ENCODE data around the gene PNKD. TPM values are rescaled to one million over a fixed set of nuclear protein-coding genes. Genes with fewer than 3 reads are reported as not detected.

Gene PNKD
- total RNA-seq, 1 donor from 2014 or later: 40.3 TPM

- no peaks in the 10 kb centered on the region for H3K27me3 Mint-ChIP-seq (ENCODE audit: low read depth)
- no peak for DNase-seq (ENCODE audit: low read depth, low spot score)
- H3K9me3 Mint-ChIP-seq: no peaks in the 10 kb centered on the region
- no peak overlapping the region for H3K27ac Mint-ChIP-seq (ENCODE audit: unreplicated experiment)
- TF ChIP-seq CTCF (conservative IDR thresholded peaks at IDR 0.05): no peak
- H3K4me1 Mint-ChIP-seq: peaks cover 19% of the 10 kb centered on the region
- H3K36me3 Mint-ChIP-seq (ENCODE audit: low read depth): peaks cover 7% of the 10 kb centered on the region
- H3K4me3 Mint-ChIP-seq: peak overlapping the region; percentile 60
These were observed 6.3 kb upstream of the PNKD start for GRCh38 chr2:218263817-218264641.

GRCh38 chr2:218264773-218265561, 5.4 kb upstream of the PNKD start:
- Mint-ChIP-seq H3K27ac (ENCODE audit: unreplicated experiment) (no peak overlapping the region), H3K27me3 (ENCODE audit: low read depth) (no peaks in the 10 kb centered on the region), H3K9me3 (no peaks in the 10 kb centered on the region), H3K4me1 (peaks cover 26% of the 10 kb centered on the region), H3K36me3 (ENCODE audit: low read depth) (peaks cover 7% of the 10 kb centered on the region), H3K4me3 (peak overlapping the region; percentile 70)
- TF ChIP-seq CTCF (conservative IDR thresholded peaks at IDR 0.05): no peak
- DNase-seq (ENCODE audit: low read depth, low spot score): no peak

GRCh38 chr2:218265626-218266025, 4.7 kb upstream of the PNKD start:
- no peak for DNase-seq (ENCODE audit: low read depth, low spot score)
- TF ChIP-seq CTCF (conservative IDR thresholded peaks at IDR 0.05): no peak
- peak overlapping the region; percentile 70 for H3K4me3 Mint-ChIP-seq
- peaks cover 26% of the 10 kb centered on the region for H3K4me1 Mint-ChIP-seq
- no peaks in the 10 kb centered on the region for H3K27me3 Mint-ChIP-seq (ENCODE audit: low read depth)
- H3K27ac Mint-ChIP-seq (ENCODE audit: unreplicated experiment): no peak overlapping the region
- H3K36me3 Mint-ChIP-seq (ENCODE audit: low read depth): peaks cover 7% of the 10 kb centered on the region
- H3K9me3 Mint-ChIP-seq: no peaks in the 10 kb centered on the region

GRCh38 chr2:218266316-218266979, 3.9 kb upstream of the PNKD start:
- TF ChIP-seq CTCF (conservative IDR thresholded peaks at IDR 0.05): no peak
- no peak overlapping the region for H3K27ac Mint-ChIP-seq (ENCODE audit: unreplicated experiment)
- H3K9me3 Mint-ChIP-seq: no peaks in the 10 kb centered on the region
- H3K36me3 Mint-ChIP-seq (ENCODE audit: low read depth): peaks cover 7% of the 10 kb centered on the region
- H3K27me3 Mint-ChIP-seq (ENCODE audit: low read depth): no peaks in the 10 kb centered on the region
- H3K4me1 Mint-ChIP-seq: peaks cover 27% of the 10 kb centered on the region
- no peak for DNase-seq (ENCODE audit: low read depth, low spot score)
- H3K4me3 Mint-ChIP-seq: peak overlapping the region; percentile 71

- TF ChIP-seq CTCF (conservative IDR thresholded peaks at IDR 0.05): no peak
- peak overlapping the region; percentile 82 for H3K4me3 Mint-ChIP-seq
- no peaks in the 10 kb centered on the region for H3K27me3 Mint-ChIP-seq (ENCODE audit: low read depth)
- peaks cover 7% of the 10 kb centered on the region for H3K36me3 Mint-ChIP-seq (ENCODE audit: low read depth)
- H3K4me1 Mint-ChIP-seq: peaks cover 33% of the 10 kb centered on the region
- no peak overlapping the region for H3K27ac Mint-ChIP-seq (ENCODE audit: unreplicated experiment)
- no peak for DNase-seq (ENCODE audit: low read depth, low spot score)
- H3K9me3 Mint-ChIP-seq: no peaks in the 10 kb centered on the region
These were observed 3.1 kb upstream of the PNKD start for GRCh38 chr2:218267259-218267658.
